Measurements from ENCODE around the gene AOC3.
"Not testable (repeated sequence)": the region's sequence is repeated elsewhere in the genome, so short reads cannot be mapped to it uniquely, and the experiment has no call there.

DNA sequence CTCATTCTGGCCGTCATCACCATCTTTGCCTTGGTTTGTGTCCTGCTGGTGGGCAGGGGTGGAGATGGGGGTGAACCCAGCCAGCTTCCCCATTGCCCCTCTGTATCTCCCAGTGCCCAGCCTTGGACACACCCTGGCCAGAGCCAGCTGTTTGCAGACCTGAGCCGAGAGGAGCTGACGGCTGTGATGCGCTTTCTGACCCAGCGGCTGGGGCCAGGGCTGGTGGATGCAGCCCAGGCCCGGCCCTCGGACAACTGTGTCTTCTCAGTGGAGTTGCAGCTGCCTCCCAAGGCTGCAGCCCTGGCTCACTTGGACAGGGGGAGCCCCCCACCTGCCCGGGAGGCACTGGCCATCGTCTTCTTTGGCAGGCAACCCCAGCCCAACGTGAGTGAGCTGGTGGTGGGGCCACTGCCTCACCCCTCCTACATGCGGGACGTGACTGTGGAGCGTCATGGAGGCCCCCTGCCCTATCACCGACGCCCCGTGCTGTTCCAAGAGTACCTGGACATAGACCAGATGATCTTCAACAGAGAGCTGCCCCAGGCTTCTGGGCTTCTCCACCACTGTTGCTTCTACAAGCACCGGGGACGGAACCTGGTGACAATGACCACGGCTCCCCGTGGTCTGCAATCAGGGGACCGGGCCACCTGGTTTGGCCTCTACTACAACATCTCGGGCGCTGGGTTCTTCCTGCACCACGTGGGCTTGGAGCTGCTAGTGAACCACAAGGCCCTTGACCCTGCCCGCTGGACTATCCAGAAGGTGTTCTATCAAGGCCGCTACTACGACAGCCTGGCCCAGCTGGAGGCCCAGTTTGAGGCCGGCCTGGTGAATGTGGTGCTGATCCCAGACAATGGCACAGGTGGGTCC is 607 bp downstream of the AOC3 start:
- not testable (repeated sequence) for TF ChIP-seq LRRFIP1 (CRISPR knock-in tag; conservative IDR thresholded peaks at IDR 0.05); FOXM1 (CRISPR knock-in tag; IDR thresholded peaks at IDR 0.05); EZH2 (conservative IDR thresholded peaks at IDR 0.05; ENCODE audit: low read depth, low read length); BCL6 (CRISPR knock-in tag; IDR thresholded peaks at IDR 0.05); RBM39 (IDR thresholded peaks at IDR 0.05; ENCODE audit: low read depth, low read length, poor library complexity, severe bottlenecking); GLI4 (CRISPR knock-in tag; IDR thresholded peaks at IDR 0.05; ENCODE audit: borderline replicate concordance); SUZ12 (IDR thresholded peaks at IDR 0.05; ENCODE audit: low read depth, low read length); JUN (CRISPR knock-in tag; IDR thresholded peaks at IDR 0.05); HINFP (CRISPR knock-in tag; IDR thresholded peaks at IDR 0.05; ENCODE audit: low read depth); ZNF770 (CRISPR knock-in tag; IDR thresholded peaks at IDR 0.05); CHD4 (IDR thresholded peaks at IDR 0.05; ENCODE audit: borderline replicate concordance, low read length); RXRA (CRISPR knock-in tag; IDR thresholded peaks at IDR 0.05)
- TF ChIP-seq, protein P1, sequence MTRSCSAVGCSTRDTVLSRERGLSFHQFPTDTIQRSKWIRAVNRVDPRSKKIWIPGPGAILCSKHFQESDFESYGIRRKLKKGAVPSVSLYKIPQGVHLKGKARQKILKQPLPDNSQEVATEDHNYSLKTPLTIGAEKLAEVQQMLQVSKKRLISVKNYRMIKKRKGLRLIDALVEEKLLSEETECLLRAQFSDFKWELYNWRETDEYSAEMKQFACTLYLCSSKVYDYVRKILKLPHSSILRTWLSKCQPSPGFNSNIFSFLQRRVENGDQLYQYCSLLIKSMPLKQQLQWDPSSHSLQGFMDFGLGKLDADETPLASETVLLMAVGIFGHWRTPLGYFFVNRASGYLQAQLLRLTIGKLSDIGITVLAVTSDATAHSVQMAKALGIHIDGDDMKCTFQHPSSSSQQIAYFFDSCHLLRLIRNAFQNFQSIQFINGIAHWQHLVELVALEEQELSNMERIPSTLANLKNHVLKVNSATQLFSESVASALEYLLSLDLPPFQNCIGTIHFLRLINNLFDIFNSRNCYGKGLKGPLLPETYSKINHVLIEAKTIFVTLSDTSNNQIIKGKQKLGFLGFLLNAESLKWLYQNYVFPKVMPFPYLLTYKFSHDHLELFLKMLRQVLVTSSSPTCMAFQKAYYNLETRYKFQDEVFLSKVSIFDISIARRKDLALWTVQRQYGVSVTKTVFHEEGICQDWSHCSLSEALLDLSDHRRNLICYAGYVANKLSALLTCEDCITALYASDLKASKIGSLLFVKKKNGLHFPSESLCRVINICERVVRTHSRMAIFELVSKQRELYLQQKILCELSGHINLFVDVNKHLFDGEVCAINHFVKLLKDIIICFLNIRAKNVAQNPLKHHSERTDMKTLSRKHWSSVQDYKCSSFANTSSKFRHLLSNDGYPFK (CRISPR knock-in tag; IDR thresholded peaks at IDR 0.05; ENCODE audit: borderline replicate concordance) = not testable (repeated sequence)

Data from HepG2 (cell line).